ENCODE measurements around the gene ANGPTL8. TPM values are rescaled to one million over a fixed set of nuclear protein-coding genes. Genes with fewer than 3 reads are reported as not detected.

The ANGPTL8 gene
- total and polyA plus RNA-seq, 9 of the 15 experiments (the other 6 are each of a cell fraction or from before 2014, with no cell fraction given): not detected

GRCh38 chr19:11257846-11258380, 18.5 kb downstream of the ANGPTL8 start (continued):
- TF ChIP-seq, protein P1, sequence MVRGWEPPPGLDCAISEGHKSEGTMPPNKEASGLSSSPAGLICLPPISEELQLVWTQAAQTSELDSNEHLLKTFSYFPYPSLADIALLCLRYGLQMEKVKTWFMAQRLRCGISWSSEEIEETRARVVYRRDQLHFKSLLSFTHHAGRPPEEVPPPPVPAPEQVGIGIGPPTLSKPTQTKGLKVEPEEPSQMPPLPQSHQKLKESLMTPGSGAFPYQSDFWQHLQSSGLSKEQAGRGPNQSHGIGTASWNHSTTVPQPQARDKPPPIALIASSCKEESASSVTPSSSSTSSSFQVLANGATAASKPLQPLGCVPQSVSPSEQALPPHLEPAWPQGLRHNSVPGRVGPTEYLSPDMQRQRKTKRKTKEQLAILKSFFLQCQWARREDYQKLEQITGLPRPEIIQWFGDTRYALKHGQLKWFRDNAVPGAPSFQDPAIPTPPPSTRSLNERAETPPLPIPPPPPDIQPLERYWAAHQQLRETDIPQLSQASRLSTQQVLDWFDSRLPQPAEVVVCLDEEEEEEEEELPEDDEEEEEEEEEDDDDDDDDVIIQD (CRISPR knock-in tag; IDR thresholded peaks at IDR 0.05): no peak
- TF ChIP-seq ZNF518B (CRISPR knock-in tag; IDR thresholded peaks at IDR 0.05) (no peak), ZNF146 (CRISPR knock-in tag; IDR thresholded peaks at IDR 0.05; ENCODE audit: unreplicated experiment) (peak; percentile 98), ZNF232 (CRISPR knock-in tag; IDR thresholded peaks at IDR 0.05) (no peak), HES1 (IDR thresholded peaks at IDR 0.05; ENCODE audit: low read depth) (no peak), MAFK (IDR thresholded peaks at IDR 0.05; ENCODE audit: low read length) (no peak; the same call in 1 of the 2 replicates), SPI1 (IDR thresholded peaks at IDR 0.05; ENCODE audit: borderline replicate concordance, low read depth, low read length) (0 out of 2 replicates have a peak, but pooled peaks have one; percentile 12), ZZZ3 (IDR thresholded peaks at IDR 0.05) (no peak), RBM25 (IDR thresholded peaks at IDR 0.05; ENCODE audit: low read depth, low read length, severe bottlenecking) (peak; percentile 55), HNRNPH1 (optimal IDR thresholded peaks at IDR 0.05; ENCODE audit: low read depth, low read length) (no peak), TBL1XR1 (IDR thresholded peaks at IDR 0.05; ENCODE audit: low read length in 2 of 2) (no peak)

Measured in K562 (cell line).